Measurements from ENCODE around the gene TFCP2.

The TFCP2 gene

DNA sequence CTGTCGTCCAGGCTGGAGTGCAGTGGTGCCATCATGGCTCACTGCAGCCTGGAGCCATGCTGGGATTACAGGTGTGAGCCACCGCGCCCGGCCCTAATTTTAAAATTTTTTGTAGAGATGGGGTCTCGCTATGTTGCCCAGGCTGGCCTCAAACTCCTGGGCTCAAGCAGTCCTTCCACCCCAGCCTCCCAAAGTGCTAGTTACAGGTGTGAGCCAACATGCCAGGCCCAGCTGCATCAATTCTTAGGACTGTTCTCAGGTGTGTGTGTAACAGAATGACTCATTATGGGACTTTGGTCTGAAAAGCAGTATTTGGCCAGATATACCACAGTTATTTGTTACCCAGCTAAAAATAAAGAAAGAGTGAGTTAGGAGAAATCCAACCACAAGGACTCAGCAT is 107.4 kb downstream of the TFCP2 start:
- no peaks in the 10 kb centered on the region for H3K4me1 ChIP-seq (ENCODE audit: low read length)
- no peak overlapping the region for H2AFZ ChIP-seq (ENCODE audit: low read length)
- DNase-seq: no peak
- no peaks in the 10 kb centered on the region for H3K9me2 ChIP-seq (replicated peaks; ENCODE audit: insufficient read depth, low read length)
- no peak for TF ChIP-seq EZH2phosphoT487 (IDR thresholded peaks at IDR 0.05; ENCODE audit: low read length)
- TF ChIP-seq EZH2 (optimal IDR thresholded peaks at IDR 0.05; ENCODE audit: low read depth, low read length): no peak
- no peak for TF ChIP-seq CTCF (IDR thresholded peaks at IDR 0.05; ENCODE audit: low read length)
- H3K79me2 ChIP-seq (ENCODE audit: low read length): no peaks in the 10 kb centered on the region
- no peaks in the 10 kb centered on the region for H3K9me3 ChIP-seq (replicated peaks; ENCODE audit: insufficient read depth, low read length)
- H3K4me2 ChIP-seq (ENCODE audit: low read depth, low read length): no peak overlapping the region
- no peak overlapping the region for H3K27ac ChIP-seq (ENCODE audit: low read length)
- no peaks in the 10 kb centered on the region; the same call in 1 of the 2 replicates for H3K36me3 ChIP-seq (replicated peaks; ENCODE audit: insufficient read depth, low read length)
- H3K4me3 ChIP-seq (ENCODE audit: low read length): no peak overlapping the region
- H3F3A ChIP-seq (ENCODE audit: insufficient read depth, low read length): peaks cover 5% of the 10 kb centered on the region; the same call in 1 of the 2 replicates
- H3K27me3 ChIP-seq (replicated peaks; ENCODE audit: insufficient read depth, low read length): no peaks in the 10 kb centered on the region
- no peak overlapping the region for H3K9ac ChIP-seq (ENCODE audit: low read length)
- no peaks in the 10 kb centered on the region for H4K20me1 ChIP-seq (ENCODE audit: insufficient read depth, low read length)

- no peak overlapping the region for H3K27ac ChIP-seq (ENCODE audit: low read length)
Measured at GRCh38 chr12:51062631-51063397, 110.1 kb downstream of the TFCP2 start.

DNA sequence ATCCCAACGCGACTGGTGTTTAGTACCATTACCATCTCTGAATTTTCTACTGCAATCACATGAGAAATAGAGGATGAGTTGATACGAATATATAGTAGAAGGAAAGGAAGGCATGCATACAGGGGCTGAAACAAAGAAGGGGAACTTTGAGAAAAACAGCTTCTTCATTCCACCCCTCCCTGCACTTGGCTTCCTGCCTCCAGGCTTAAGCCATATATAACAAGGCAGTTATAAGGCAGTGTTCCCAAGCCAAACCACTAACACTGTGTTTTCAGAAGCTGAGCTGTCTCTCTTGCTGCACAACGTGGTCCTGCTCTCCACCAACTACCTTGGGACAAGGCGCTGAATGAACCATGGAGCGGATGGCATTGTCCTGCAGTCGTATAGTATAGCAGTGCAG is 113.8 kb downstream of the TFCP2 start:
- H3K9me2 ChIP-seq (replicated peaks; ENCODE audit: insufficient read depth, low read length): no peaks in the 10 kb centered on the region
- peaks cover 2% of the 10 kb centered on the region for H3K36me3 ChIP-seq (replicated peaks; ENCODE audit: insufficient read depth, low read length)

More at GRCh38 chr12:51062631-51063397, 110.1 kb downstream of the TFCP2 start:
- Histone ChIP-seq H3K79me2 (ENCODE audit: low read length) (no peaks in the 10 kb centered on the region), H3K4me2 (ENCODE audit: low read depth, low read length) (no peak overlapping the region), H3K9ac (ENCODE audit: low read length) (no peak overlapping the region), H3F3A (ENCODE audit: insufficient read depth, low read length) (peaks cover 5% of the 10 kb centered on the region; the same call in 1 of the 2 replicates), H3K36me3 (replicated peaks; ENCODE audit: insufficient read depth, low read length) (no peaks in the 10 kb centered on the region; the same call in 1 of the 2 replicates), H3K9me2 (replicated peaks; ENCODE audit: insufficient read depth, low read length) (no peaks in the 10 kb centered on the region), H3K4me1 (ENCODE audit: low read length) (no peaks in the 10 kb centered on the region), H3K4me3 (ENCODE audit: low read length) (no peak overlapping the region), H4K20me1 (ENCODE audit: insufficient read depth, low read length) (no peaks in the 10 kb centered on the region), H3K27me3 (replicated peaks; ENCODE audit: insufficient read depth, low read length) (no peaks in the 10 kb centered on the region), H2AFZ (ENCODE audit: low read length) (no peak overlapping the region), H3K9me3 (replicated peaks; ENCODE audit: insufficient read depth, low read length) (no peaks in the 10 kb centered on the region)
- DNase-seq: no peak
- no peak for TF ChIP-seq EZH2 (optimal IDR thresholded peaks at IDR 0.05; ENCODE audit: low read depth, low read length)
- TF ChIP-seq EZH2phosphoT487 (IDR thresholded peaks at IDR 0.05; ENCODE audit: low read length): no peak
- no peak for TF ChIP-seq CTCF (IDR thresholded peaks at IDR 0.05; ENCODE audit: low read length)

More for the DNA sequence above, 113.8 kb downstream of the TFCP2 start:
- Histone ChIP-seq H4K20me1 (ENCODE audit: insufficient read depth, low read length) (no peaks in the 10 kb centered on the region), H3K9me3 (replicated peaks; ENCODE audit: insufficient read depth, low read length) (no peaks in the 10 kb centered on the region), H3K4me3 (ENCODE audit: low read length) (no peak overlapping the region), H3K4me1 (ENCODE audit: low read length) (no peaks in the 10 kb centered on the region), H3K4me2 (ENCODE audit: low read depth, low read length) (no peak overlapping the region), H2AFZ (ENCODE audit: low read length) (no peak overlapping the region), H3K27ac (ENCODE audit: low read length) (no peak overlapping the region), H3K79me2 (ENCODE audit: low read length) (no peaks in the 10 kb centered on the region), H3F3A (ENCODE audit: insufficient read depth, low read length) (no peaks in the 10 kb centered on the region), H3K27me3 (replicated peaks; ENCODE audit: insufficient read depth, low read length) (no peaks in the 10 kb centered on the region), H3K9ac (ENCODE audit: low read length) (no peak overlapping the region)
- TF ChIP-seq CTCF (IDR thresholded peaks at IDR 0.05; ENCODE audit: low read length) (no peak), EZH2 (optimal IDR thresholded peaks at IDR 0.05; ENCODE audit: low read depth, low read length) (no peak)
- DNase-seq: no peak

Data from MM.1S (cell line).